ENCODE data around the gene EFEMP1.

EFEMP1 gene

GRCh38 chr2:55932843-55933242 is 9.3 kb upstream of the EFEMP1 start:
- DNase-seq (ENCODE audit: low read depth, low spot score), result no peak

GRCh38 chr2:55931281-55931680 is 7.7 kb upstream of the EFEMP1 start:
- no peak for DNase-seq (ENCODE audit: low read depth, low spot score)

- no peak for DNase-seq (ENCODE audit: low read depth, low spot score)
Observed at GRCh38 chr2:55929476-55929875, 5.9 kb upstream of the EFEMP1 start.

GRCh38 chr2:55926974-55927373 is 3.4 kb upstream of the EFEMP1 start:
- DNase-seq (ENCODE audit: low read depth, low spot score), result no peak

- no peak for DNase-seq (ENCODE audit: low read depth, low spot score)
Observed at GRCh38 chr2:55926246-55926645, 2.7 kb upstream of the EFEMP1 start.

GRCh38 chr2:55923982-55924321 is 370 bp upstream of the EFEMP1 start:
- DNase-seq (ENCODE audit: low read depth, low spot score), result no peak

GRCh38 chr2:55922291-55922907 is 1.2 kb downstream of the EFEMP1 start:
- no peak for DNase-seq (ENCODE audit: low read depth, low spot score)

- no peak for DNase-seq (ENCODE audit: low read depth, low spot score)
Observed at GRCh38 chr2:55919574-55919973, 4.0 kb downstream of the EFEMP1 start.

GRCh38 chr2:55918856-55919255 is 4.7 kb downstream of the EFEMP1 start:
- no peak for DNase-seq (ENCODE audit: low read depth, low spot score)

GRCh38 chr2:55917713-55918390 is 5.7 kb downstream of the EFEMP1 start:
- DNase-seq (ENCODE audit: low read depth, low spot score), result no peak

- DNase-seq (ENCODE audit: low read depth, low spot score), result no peak
Observed at GRCh38 chr2:55917117-55917516, 6.5 kb downstream of the EFEMP1 start.

GRCh38 chr2:55916473-55917049 is 7.0 kb downstream of the EFEMP1 start:
- no peak for DNase-seq (ENCODE audit: low read depth, low spot score)

- DNase-seq (ENCODE audit: low read depth, low spot score), result no peak
Observed at GRCh38 chr2:55914786-55915185, 8.8 kb downstream of the EFEMP1 start.

GRCh38 chr2:55912926-55913325 is 10.7 kb downstream of the EFEMP1 start:
- no peak for DNase-seq (ENCODE audit: low read depth, low spot score)

- no peak for DNase-seq (ENCODE audit: low read depth, low spot score)
Observed at GRCh38 chr2:55910077-55910476, 13.5 kb downstream of the EFEMP1 start.

GRCh38 chr2:55907686-55908085 is 15.9 kb downstream of the EFEMP1 start:
- no peak for DNase-seq (ENCODE audit: low read depth, low spot score)

GRCh38 chr2:55906993-55907392 is 16.6 kb downstream of the EFEMP1 start:
- no peak for DNase-seq (ENCODE audit: low read depth, low spot score)

- DNase-seq (ENCODE audit: low read depth, low spot score), result no peak
Observed at GRCh38 chr2:55903727-55904126, 19.9 kb downstream of the EFEMP1 start.

GRCh38 chr2:55902971-55903370 is 20.6 kb downstream of the EFEMP1 start:
- DNase-seq (ENCODE audit: low read depth, low spot score), result no peak

- DNase-seq (ENCODE audit: low read depth, low spot score), result no peak
Observed at GRCh38 chr2:55902429-55902828, 21.2 kb downstream of the EFEMP1 start.

- no peak for DNase-seq (ENCODE audit: low read depth, low spot score)
Observed at GRCh38 chr2:55901941-55902340, 21.6 kb downstream of the EFEMP1 start.

GRCh38 chr2:55901322-55901721 is 22.3 kb downstream of the EFEMP1 start:
- no peak for DNase-seq (ENCODE audit: low read depth, low spot score)

GRCh38 chr2:55899881-55900280 is 23.7 kb downstream of the EFEMP1 start:
- no peak for DNase-seq (ENCODE audit: low read depth, low spot score)
